HepG2 (cell line): Measurements from ENCODE around the gene ARHGAP26. TPM values are rescaled to one million over a fixed set of nuclear protein-coding genes. Genes with fewer than 3 reads are reported as not detected.
A peak's percentile ranks its signal among the peaks of the same experiment; 100 is the strongest.

Experiments
- ELF3 ChIP-seq: IDR thresholded peaks from 2 replicates; pipeline ENCODE4 v1.6.1; 2016; ENCODE audit warnings: missing genetic modification reagents, missing compliant biosample characterization
- GPBP1L1 ChIP-seq: sonication (generic); formaldehyde crosslinking; IDR thresholded peaks from 2 replicates; pipeline ENCODE4 v1.5.0; 2020; ENCODE audit warnings: mild to moderate bottlenecking, missing genetic modification reagents
- HNF1B ChIP-seq: sonication (generic); formaldehyde crosslinking; IDR thresholded peaks from 2 replicates; pipeline ENCODE4 v1.5.1; 2020; ENCODE audit warnings: mild to moderate bottlenecking, moderate library complexity, missing genetic modification reagents
- KLF15 ChIP-seq: sonication (generic); formaldehyde crosslinking; IDR thresholded peaks from 2 replicates; pipeline ENCODE4 v1.8.1; 2023; ENCODE audit warnings: borderline replicate concordance, mild to moderate bottlenecking, inconsistent platforms, missing genetic modification reagents, mixed read lengths
- MEF2D ChIP-seq: sonication (generic); formaldehyde crosslinking; IDR thresholded peaks from 2 replicates; pipeline ENCODE4 v1.5.1; 2020; ENCODE audit warnings: mild to moderate bottlenecking, missing genetic modification reagents
- SMAD9 ChIP-seq: sonication (generic); formaldehyde crosslinking; IDR thresholded peaks from 2 replicates; pipeline ENCODE4 v1.5.1; 2020; ENCODE audit warnings: mild to moderate bottlenecking, missing genetic modification reagents
- STAG1 ChIP-seq: sonication (generic); formaldehyde crosslinking; IDR thresholded peaks from 2 replicates; pipeline ENCODE4 v1.4.0; 2020; ENCODE audit warnings: missing genetic modification reagents
- THAP11 ChIP-seq: IDR thresholded peaks from 2 replicates; pipeline ENCODE4 v1.6.1; 2016; ENCODE audit warnings: missing biosample characterization, missing genetic modification reagents
- ZKSCAN8 ChIP-seq: IDR thresholded peaks from 2 replicates; pipeline ENCODE4 v1.6.1; 2016; ENCODE audit warnings: borderline replicate concordance, missing genetic modification reagents, missing compliant biosample characterization
- ZNF616 ChIP-seq: sonication (generic); formaldehyde crosslinking; IDR thresholded peaks from 2 replicates; pipeline ENCODE4 v1.5.0; 2020; ENCODE audit warnings: low read depth, mild to moderate bottlenecking, missing genetic modification reagents
- polyA plus RNA-seq, 8 experiments: library from polyadenylated mRNA; depleted of rRNA in 3 of 8; stranded (reverse) in 7 of 8; unstranded in 1 of 8; fragments of >200 nt; fragmentation: Illumina TruSeq in 4 of 8; extraction: Trizol in 4 of 8; gene quantifications; 2 replicates each; pipeline versions ENCODE4 v1.2.1 to v1.2.3, GENCODE V29; 2011 to 2016; ENCODE audit warnings: low read depth in 4 of 8, missing spikeins in 1 of 8, mixed read lengths in 1 of 8; ENCODE audit not compliant: insufficient read depth in 1 of 8
- total RNA-seq, 5 experiments: library from RNA; depleted of rRNA; stranded (reverse); fragments of >200 nt; fragmentation: Illumina TruSeq; extraction: Trizol; gene quantifications; 2 replicates each; pipeline ENCODE4 v1.2.3, GENCODE V29; 2016; ENCODE audit warnings: low read depth in 1 of 5
- TF ChIP-seq, protein P1 (sequence below): IDR thresholded peaks from 2 replicates; pipeline ENCODE4 v1.4.0; 2020; ENCODE audit warnings: mild to moderate bottlenecking, missing genetic modification reagents
- TF ChIP-seq, protein P2 (sequence below): sonication (generic); formaldehyde crosslinking; IDR thresholded peaks from 2 replicates; pipeline ENCODE4 v1.5.1; 2020; ENCODE audit warnings: missing genetic modification reagents, mild to moderate bottlenecking, borderline replicate concordance
- TF ChIP-seq, protein P3 (sequence below): sonication (generic); formaldehyde crosslinking; IDR thresholded peaks from 2 replicates; pipeline ENCODE4 v1.5.0; 2020; ENCODE audit warnings: mild to moderate bottlenecking, missing genetic modification reagents, borderline replicate concordance

Gene ARHGAP26
- total and polyA plus RNA-seq, 2 of the 13 experiments (the other 11 are each of a cell fraction or from before 2014, with no cell fraction given) = 9.6 to 18.2 TPM

DNA sequence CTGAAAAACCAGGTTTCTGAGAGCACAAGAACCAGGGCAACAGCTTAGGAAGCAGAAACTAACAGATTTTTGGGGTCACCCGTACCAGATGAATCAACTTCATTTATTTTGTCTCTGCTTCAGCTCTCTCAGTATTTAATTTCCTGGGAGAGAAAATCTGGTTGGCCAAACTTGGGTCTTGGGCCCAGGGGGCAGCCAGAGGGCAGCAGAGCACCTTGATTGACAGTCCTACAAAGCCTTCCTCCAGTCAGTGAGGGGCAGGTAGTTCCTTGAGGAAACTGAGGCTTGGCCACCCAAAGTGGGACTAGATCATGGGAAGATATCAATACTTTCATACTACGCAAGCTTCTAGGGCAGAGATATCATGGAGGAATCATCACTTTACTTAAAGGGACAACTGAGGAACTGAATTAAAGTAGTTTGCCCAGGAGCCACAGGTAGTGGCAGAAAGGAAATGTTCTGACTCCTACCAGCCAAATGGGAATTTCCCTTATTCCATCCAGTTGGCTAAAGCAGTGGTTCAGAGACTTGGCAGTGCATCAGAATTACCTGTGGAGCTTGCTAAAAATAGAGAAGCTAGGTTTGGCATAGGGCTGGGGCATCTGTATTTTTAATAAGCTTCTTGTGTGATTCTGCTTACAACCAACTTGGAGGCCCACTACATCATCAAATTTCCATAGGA, 21.5 kb upstream of the ARHGAP26 start (continued):
- TF ChIP-seq, protein P1, sequence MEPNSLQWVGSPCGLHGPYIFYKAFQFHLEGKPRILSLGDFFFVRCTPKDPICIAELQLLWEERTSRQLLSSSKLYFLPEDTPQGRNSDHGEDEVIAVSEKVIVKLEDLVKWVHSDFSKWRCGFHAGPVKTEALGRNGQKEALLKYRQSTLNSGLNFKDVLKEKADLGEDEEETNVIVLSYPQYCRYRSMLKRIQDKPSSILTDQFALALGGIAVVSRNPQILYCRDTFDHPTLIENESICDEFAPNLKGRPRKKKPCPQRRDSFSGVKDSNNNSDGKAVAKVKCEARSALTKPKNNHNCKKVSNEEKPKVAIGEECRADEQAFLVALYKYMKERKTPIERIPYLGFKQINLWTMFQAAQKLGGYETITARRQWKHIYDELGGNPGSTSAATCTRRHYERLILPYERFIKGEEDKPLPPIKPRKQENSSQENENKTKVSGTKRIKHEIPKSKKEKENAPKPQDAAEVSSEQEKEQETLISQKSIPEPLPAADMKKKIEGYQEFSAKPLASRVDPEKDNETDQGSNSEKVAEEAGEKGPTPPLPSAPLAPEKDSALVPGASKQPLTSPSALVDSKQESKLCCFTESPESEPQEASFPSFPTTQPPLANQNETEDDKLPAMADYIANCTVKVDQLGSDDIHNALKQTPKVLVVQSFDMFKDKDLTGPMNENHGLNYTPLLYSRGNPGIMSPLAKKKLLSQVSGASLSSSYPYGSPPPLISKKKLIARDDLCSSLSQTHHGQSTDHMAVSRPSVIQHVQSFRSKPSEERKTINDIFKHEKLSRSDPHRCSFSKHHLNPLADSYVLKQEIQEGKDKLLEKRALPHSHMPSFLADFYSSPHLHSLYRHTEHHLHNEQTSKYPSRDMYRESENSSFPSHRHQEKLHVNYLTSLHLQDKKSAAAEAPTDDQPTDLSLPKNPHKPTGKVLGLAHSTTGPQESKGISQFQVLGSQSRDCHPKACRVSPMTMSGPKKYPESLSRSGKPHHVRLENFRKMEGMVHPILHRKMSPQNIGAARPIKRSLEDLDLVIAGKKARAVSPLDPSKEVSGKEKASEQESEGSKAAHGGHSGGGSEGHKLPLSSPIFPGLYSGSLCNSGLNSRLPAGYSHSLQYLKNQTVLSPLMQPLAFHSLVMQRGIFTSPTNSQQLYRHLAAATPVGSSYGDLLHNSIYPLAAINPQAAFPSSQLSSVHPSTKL = no peak
- TF ChIP-seq, protein P2, sequence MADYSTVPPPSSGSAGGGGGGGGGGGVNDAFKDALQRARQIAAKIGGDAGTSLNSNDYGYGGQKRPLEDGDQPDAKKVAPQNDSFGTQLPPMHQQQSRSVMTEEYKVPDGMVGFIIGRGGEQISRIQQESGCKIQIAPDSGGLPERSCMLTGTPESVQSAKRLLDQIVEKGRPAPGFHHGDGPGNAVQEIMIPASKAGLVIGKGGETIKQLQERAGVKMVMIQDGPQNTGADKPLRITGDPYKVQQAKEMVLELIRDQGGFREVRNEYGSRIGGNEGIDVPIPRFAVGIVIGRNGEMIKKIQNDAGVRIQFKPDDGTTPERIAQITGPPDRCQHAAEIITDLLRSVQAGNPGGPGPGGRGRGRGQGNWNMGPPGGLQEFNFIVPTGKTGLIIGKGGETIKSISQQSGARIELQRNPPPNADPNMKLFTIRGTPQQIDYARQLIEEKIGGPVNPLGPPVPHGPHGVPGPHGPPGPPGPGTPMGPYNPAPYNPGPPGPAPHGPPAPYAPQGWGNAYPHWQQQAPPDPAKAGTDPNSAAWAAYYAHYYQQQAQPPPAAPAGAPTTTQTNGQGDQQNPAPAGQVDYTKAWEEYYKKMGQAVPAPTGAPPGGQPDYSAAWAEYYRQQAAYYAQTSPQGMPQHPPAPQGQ (CRISPR knock-in tag) = no peak
- TF ChIP-seq HNF1B (CRISPR knock-in tag) (no peak), KLF15 (no peak), MEF2D (CRISPR knock-in tag) (0 out of 2 replicates have a peak, but pooled peaks have one; percentile 39), THAP11 (0 out of 2 replicates have a peak, but pooled peaks have one; percentile 14), SMAD9 (CRISPR knock-in tag) (no peak), STAG1 (CRISPR knock-in tag) (peak; percentile 99), ELF3 (CRISPR knock-in tag) (peak; percentile 19; the same call in 1 of the 2 replicates), ZKSCAN8 (no peak), GPBP1L1 (CRISPR knock-in tag) (no peak), ZNF616 (no peak)
- TF ChIP-seq, protein P3, sequence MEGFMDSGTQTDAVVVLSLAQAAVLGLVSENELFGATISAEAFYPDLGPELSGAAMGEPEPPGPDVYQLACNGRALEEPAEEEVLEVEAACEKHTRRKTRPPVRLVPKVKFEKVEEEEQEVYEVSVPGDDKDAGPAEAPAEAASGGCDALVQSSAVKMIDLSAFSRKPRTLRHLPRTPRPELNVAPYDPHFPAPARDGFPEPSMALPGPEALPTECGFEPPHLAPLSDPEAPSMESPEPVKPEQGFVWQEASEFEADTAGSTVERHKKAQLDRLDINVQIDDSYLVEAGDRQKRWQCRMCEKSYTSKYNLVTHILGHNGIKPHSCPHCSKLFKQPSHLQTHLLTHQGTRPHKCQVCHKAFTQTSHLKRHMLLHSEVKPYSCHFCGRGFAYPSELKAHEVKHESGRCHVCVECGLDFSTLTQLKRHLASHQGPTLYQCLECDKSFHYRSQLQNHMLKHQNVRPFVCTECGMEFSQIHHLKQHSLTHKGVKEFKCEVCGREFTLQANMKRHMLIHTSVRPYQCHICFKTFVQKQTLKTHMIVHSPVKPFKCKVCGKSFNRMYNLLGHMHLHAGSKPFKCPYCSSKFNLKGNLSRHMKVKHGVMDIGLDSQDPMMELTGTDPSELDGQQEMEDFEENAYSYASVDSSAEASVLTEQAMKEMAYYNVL (CRISPR knock-in tag) = no peak
- TF ChIP-seq, all 625 proteins: peak for 7
